Activated CD8-positive, alpha-beta memory T cell treated with anti-CD3 and anti-CD28 coated beads, Interleukin-2, amount 50 U/mL, for 48 hours (primary cell): ENCODE results near the gene ACP6.

ENCODE experiments used
- DNase-seq: peaks from one replicate; pipeline ENCODE4 v3.0.0-alpha.2; 2020

ACP6 gene

GRCh38 chr1:147648933-147649332 is 21.4 kb downstream of the ACP6 start:
- no peak for DNase-seq

DNA sequence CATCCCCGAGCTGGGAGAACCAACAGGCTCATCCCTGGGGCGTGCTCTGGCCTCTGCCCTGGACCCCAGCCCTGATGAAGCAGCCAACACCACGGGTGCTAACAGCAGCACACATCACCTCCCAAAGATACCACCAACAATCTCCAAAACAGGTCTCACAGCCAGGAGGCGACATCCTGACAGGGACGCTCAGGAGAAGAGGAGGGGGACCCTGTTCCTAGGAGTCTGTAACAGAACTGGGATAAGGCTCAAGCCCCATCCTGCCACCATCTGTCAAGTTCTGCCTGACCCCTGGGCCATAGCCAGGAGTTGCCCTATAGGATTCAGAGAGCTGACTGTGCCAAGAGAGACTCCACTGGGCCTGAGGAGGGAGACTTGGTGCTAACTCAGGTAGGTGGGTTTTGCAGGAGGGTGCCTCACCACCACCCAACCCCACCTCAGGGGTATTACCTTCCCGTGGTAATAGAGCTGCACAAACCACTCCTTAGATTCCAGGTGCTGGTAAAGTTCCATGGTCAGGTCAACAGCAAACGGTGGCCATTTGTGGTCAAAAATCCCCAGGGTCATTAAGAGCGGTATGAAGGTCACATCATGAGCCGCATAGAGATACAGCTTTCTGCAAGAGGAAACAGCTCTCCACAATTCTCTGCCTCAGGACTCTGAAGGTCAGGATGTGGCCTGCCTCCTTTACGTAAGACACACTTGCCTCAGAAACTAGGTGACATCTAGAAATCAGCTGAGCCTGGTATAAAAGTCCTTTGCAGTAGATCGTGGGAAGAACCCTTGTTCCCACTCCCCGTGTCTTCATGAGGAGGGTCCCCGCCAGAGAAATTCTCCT is 22.3 kb downstream of the ACP6 start:
- DNase-seq, result no peak

DNA sequence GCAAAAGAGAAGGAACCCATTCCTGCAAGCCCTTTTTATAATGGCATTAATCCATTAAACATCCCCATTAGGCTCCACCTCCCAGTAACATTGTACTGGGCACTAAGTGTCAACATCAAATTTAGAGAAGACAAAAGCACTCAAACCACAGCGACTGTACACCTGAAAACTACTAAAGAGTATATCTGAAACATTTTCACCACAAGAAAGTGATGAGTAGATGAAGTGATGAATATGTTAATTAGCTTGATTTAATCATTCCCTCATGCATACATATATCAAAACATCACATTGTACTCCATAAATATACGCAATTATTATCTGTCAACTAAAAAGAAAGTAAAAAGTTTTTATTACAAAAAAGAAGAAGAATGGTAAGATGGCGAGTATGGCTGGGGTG is 26.4 kb downstream of the ACP6 start:
- no peak for DNase-seq

DNA sequence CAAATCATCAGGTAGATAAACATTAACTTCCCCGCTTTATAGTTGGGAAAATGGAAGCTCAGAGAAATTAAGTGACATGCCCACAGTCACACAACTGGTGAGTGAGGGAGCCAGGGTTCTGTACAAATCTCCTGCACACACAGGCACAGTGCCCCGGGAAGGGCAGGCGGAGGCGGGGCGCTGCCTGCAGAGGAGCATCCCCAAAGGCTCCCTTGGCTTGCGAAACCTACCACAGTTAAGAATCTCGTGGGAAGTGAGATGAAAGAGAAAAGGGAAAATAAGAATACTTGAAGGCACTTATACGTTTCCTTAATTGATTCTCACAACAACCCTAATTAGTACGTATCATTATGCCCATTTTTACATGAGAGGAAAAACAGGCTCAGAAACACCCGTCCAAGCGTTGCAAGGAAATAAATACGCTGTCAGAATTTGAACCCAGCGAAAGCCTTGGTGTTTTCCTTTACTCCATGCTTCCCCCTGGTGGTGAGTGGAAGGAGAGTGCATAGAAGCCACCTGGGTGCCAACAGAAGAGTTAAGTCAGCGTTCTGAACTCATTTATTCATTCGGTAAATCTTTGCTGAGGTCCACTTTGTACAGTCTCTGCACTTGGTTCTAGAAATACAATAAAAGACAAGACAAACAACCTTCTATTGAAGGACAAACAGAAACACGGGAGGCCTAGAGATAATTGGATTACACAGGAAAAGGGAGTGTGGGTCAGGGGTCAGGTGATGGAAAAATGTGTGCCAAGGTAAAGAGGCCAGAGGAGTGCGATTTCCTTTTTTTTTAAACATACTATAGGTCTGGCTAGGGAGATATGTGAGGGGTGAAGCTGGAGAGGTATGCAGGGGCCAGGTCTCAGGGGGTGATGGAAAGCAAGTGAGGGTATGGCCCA is 28.4 kb downstream of the ACP6 start:
- no peak for DNase-seq

DNA sequence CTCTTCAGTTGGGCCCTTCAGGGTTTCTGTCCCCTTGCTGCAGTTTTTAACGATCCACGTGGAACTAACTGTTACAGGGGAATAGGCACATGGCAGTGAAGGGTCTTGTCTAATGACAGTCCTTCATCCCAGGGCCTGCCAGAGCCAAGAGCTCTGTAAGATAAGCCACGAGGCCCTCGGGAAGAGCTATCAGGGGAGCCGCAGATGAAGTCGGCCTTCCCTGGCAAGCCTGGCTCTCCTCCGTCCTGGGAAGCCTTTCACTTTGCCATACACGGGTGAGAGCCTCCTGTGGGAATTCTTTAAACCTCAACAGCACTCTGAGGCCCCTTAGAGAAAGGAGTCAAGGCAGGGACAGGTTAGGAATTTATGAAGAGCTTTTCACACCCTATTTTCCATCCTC is 29.0 kb downstream of the ACP6 start:
- DNase-seq, result no peak

DNA sequence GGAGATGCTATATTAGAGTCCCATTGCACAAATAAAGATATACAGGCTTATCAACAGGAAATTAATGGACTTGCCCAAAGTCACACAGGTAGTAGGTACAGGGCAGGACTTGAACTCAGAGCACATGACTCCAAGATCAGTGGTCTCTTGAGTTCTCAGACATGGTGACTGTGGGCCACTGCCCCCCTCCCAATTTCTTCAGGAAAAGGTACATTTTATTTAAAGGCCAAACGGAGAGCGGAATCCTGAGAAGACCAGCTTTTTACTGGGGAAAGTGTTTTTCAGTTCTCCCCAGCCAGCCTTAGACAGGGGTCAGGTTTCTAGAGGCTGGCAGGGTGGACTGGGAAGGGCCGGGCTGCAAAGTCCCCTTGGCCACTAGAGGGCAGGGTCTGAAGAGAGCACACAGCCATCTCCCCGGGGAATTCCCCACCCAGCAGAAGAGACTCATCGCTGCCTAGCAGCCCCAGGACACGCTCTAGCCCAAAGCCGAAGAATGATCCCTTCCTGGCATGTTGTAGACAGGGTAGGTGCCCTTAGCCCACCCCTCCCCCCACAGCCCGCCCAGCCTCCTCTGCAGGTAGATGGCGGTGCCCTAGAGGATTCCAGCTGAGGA is 29.7 kb downstream of the ACP6 start:
- DNase-seq, result peak; percentile 85

- DNase-seq, result no peak
These were observed 34.0 kb downstream of the ACP6 start for GRCh38 chr1:147636314-147636713.

DNA sequence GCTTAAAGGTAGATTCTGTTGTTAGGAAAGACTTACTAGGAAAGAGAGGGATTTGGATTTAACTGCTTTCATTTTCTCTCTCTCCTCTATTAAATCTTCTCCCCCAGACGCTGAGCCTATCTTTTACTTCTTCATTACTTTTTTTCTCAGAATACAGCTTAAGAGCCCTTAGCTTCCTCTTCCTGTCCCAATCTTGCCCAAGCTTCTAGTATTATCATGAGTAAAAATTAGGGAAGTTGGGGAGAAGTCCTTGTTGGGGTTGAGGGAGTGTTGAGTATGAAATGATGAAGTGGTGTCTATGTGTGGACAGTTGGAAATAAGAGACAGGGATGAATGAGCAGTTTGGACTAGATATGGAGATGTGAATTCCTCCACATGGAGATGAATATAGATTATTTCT is 35.0 kb downstream of the ACP6 start:
- no peak for DNase-seq

DNA sequence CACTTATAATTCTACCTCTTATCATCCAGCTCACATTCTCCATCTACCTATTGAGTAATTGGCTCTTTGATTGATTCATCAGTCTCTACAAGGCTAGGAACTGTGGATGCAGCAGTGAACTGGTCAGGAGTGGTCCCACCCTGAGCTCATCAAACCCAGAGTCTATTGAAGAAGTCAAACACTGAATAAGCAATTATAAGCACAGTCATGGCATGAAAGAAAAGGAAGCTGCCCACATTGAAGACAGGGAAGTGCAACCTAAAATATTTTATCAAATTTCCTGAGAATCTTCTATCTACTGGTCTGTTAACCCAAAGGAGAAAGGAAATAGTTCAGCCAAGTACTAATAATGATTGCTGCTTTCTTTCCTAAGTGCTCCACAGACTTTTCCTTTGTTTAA is 35.7 kb downstream of the ACP6 start:
- DNase-seq, result no peak

GRCh38 chr1:147633759-147634158 is 36.6 kb downstream of the ACP6 start:
- DNase-seq, result no peak

DNA sequence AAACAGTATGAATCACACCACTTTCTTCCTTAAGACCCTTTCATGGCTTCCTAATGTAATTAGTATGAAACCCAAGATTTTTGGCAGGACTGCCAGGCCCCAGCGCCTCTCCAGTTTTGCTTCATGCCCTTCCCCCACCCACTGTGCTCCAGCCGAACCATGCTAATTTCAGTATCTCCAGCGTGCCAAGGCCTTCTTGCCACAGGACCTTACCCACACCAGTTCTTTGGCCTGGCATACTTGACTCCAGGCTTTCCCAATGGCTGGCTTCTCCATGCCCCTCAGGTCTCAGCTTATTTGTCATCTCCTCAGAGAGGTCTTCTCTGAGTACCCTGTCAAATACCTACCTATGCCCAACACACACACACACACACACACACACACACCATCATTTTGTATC is 38.5 kb downstream of the ACP6 start:
- no peak for DNase-seq

DNA sequence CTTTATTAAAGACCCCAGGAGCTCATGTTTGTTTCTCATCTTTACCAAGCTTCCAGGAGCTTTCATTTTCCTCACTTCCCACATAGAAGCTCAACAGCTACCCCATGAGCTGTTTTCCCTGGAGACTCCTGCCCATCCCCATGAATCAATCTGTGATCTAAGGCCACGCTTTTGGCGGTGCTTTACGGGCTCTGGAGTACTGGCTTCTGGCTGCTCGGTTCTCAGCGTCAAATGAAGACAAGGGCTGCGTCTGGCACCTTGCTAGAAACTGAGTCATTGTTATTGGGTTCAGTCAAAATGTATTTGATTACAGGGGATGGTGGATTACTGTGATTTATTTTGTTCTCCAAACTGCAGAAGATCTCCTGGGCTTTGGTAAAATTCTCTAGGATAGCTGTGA is 39.9 kb downstream of the ACP6 start:
- DNase-seq, result no peak

DNA sequence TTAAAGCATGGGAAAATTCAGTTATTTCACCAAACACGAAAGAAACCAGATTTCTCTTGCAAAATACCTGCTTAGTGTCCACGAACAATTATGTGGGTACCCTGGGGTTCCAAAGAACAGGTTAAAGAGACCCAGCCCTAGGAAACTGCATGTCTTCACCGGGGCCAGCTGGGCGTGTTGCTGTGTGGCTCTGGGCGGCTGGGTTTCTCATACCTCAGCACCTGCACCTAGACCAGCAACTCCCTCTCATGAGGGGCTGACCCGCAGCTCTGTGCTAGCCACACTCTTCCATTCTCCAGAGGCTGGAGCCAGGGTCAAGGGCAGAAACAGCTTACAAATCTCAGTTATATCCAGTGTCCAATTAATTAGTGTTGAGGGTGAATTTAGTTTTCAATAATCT is 40.3 kb downstream of the ACP6 start:
- no peak for DNase-seq

DNA sequence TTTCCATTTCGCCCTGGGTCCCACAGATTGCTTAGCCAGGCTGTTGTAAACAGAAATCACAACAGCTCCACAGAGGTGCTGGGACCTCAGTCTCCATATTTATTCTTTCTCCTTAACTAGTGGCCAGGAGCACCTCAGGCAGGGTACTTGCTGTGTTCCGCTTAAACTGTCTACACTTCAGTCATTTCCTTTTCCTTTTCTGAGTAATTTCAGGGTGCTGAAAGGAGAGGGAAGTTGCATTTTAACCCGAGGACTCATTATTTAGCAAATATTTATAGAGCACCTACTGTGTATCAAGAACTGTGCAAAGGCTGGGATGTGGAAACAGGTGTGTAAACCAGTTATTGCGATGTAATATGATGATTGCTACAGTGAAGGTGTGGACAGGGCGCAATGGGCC is 41.9 kb downstream of the ACP6 start:
- DNase-seq, result no peak

GRCh38 chr1:147627435-147628110 is 42.8 kb downstream of the ACP6 start:
- peak; percentile 69 for DNase-seq

GRCh38 chr1:147626739-147627138 is 43.6 kb downstream of the ACP6 start:
- no peak for DNase-seq

GRCh38 chr1:147626291-147626690 is 44.0 kb downstream of the ACP6 start:
- no peak for DNase-seq

DNA sequence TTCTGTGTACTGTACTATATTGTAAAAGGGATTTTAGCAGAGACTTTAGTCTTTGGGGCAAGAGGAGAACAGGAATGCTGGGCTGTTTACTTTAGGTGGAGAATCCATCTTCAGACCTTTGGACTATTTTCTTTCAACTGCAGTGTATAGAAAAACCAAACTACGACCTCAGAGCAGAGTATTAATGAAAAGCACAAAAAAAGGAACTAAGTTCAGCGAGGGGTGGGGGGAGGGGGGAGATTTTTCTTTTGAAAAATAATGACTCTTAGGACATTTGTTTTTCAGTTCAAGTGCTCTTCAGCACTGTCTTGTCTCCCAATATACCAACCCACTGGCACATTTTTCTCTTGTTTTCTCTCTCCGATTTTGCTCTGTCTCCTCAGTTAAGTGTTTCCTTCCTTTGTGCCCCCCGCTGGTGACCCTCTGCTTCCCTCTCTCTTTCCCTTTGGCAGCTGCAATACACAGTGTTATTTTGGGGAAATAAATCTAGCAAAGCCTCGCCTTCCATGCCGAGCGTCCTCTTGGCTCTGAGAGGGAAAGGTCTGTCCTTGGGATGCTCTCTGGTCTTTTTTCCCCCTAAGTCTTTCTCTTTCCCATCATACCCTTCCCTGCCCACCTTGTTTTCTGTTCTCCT is 44.8 kb downstream of the ACP6 start:
- DNase-seq, result no peak

GRCh38 chr1:147624529-147624928 is 45.8 kb downstream of the ACP6 start:
- DNase-seq, result no peak

DNA sequence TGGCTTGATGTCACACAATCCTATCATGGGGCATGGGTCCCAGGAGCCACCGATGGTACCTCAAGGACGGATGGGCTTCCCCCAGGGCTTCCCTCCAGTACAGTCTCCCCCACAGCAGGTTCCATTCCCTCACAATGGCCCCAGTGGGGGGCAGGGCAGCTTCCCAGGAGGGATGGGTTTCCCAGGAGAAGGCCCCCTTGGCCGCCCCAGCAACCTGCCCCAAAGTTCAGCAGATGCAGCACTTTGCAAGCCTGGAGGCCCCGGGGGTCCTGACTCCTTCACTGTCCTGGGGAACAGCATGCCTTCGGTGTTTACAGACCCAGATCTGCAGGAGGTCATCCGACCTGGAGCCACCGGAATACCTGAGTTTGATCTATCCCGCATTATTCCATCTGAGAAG is 46.3 kb downstream of the ACP6 start:
- no peak for DNase-seq

GRCh38 chr1:147622731-147623130 is 47.6 kb downstream of the ACP6 start:
- no peak for DNase-seq

- no peak for DNase-seq
These were observed 49.8 kb downstream of the ACP6 start for GRCh38 chr1:147620543-147620942.

DNA sequence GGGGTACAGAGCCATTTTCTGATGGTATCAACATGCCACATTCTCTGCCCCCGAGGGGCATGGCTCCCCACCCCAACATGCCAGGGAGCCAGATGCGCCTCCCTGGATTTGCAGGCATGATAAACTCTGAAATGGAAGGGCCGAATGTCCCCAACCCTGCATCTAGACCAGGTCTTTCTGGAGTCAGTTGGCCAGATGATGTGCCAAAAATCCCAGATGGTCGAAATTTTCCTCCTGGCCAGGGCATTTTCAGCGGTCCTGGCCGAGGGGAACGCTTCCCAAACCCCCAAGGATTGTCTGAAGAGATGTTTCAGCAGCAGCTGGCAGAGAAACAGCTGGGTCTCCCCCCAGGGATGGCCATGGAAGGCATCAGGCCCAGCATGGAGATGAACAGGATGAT is 50.6 kb downstream of the ACP6 start:
- DNase-seq, result no peak
